IPS-NIHi7 (cell line): ENCODE data around the gene EPB42.
A peak's percentile ranks its signal among the peaks of the same experiment; 100 is the strongest.

Experiments
- DNase-seq: peaks from one replicate; pipeline ENCODE4 v3.0.0; 2012; ENCODE audit warnings: mixed read lengths; ENCODE audit errors: extremely low spot score

Gene EPB42

GRCh38 chr15:43220991-43221403 is at the start of gene EPB42:
Gene EPB42, minus strand, starts transcription at chr15:43221018. Its CDS starts 193 bp downstream, at chr15:43220825.
- DNase-seq: no peak

- no peak for DNase-seq
Measured at GRCh38 chr15:43270113-43270665, 49.4 kb upstream of the EPB42 start.

- peak; percentile 61 for DNase-seq
Measured at GRCh38 chr15:43268111-43269105, 47.6 kb upstream of the EPB42 start.

- no peak for DNase-seq
Measured at GRCh38 chr15:43267439-43267838, 46.6 kb upstream of the EPB42 start.

GRCh38 chr15:43266834-43267233 is 46.0 kb upstream of the EPB42 start, which contains the start of gene TGM5:
Gene TGM5, minus strand, starts transcription at chr15:43266928. Its CDS starts 79 bp downstream, at chr15:43266849.
- DNase-seq: no peak

- DNase-seq: no peak
Measured at GRCh38 chr15:43266386-43266785, 45.6 kb upstream of the EPB42 start.

- DNase-seq: no peak
Measured at GRCh38 chr15:43260011-43260615, 39.3 kb upstream of the EPB42 start.

- no peak for DNase-seq
Measured at GRCh38 chr15:43258781-43259180, 38.0 kb upstream of the EPB42 start.

GRCh38 chr15:43256341-43256740 is 35.5 kb upstream of the EPB42 start:
- DNase-seq: no peak

GRCh38 chr15:43255376-43255775 is 34.6 kb upstream of the EPB42 start:
- DNase-seq: no peak

- no peak for DNase-seq
Measured at GRCh38 chr15:43253431-43254403, 32.9 kb upstream of the EPB42 start.

- no peak for DNase-seq
Measured at GRCh38 chr15:43251871-43252250, 31.0 kb upstream of the EPB42 start.

- DNase-seq: no peak
Measured at GRCh38 chr15:43251185-43251870, 30.5 kb upstream of the EPB42 start.

- no peak for DNase-seq
Measured at GRCh38 chr15:43250785-43251184, 30.0 kb upstream of the EPB42 start.

GRCh38 chr15:43249699-43250203 is 28.9 kb upstream of the EPB42 start:
- DNase-seq: no peak

- DNase-seq: no peak
Measured at GRCh38 chr15:43249236-43249635, 28.4 kb upstream of the EPB42 start.

GRCh38 chr15:43246261-43246774 is 25.5 kb upstream of the EPB42 start:
- DNase-seq: no peak

- no peak for DNase-seq
Measured at GRCh38 chr15:43244092-43244491, 23.3 kb upstream of the EPB42 start.

- DNase-seq: no peak
Measured at GRCh38 chr15:43243020-43243645, 22.3 kb upstream of the EPB42 start.

- no peak for DNase-seq
Measured at GRCh38 chr15:43242616-43243015, 21.8 kb upstream of the EPB42 start.
